H1 (cell line): ENCODE measurements around the gene CHAC2. TPM values are rescaled to one million over a fixed set of nuclear protein-coding genes. Genes with fewer than 3 reads are reported as not detected.

Experiments
- CTCF ChIA-PET: fragments of 300-600 bp; sonication (Branson Sonifier 250); formaldehyde crosslinking; loops from one replicate; lab custom pipeline; 2021; ENCODE audit not compliant: partially characterized antibody; lab: Charles Lee
- POLR2A ChIA-PET: fragments of 300-600 bp; sonication (Branson Sonifier 250); formaldehyde crosslinking; loops from one replicate; lab custom pipeline; 2021; ENCODE audit warnings: inconsistent platforms; ENCODE audit not compliant: partially characterized antibody; lab: Charles Lee
- DNase-seq, 2 experiments: peaks; one replicate each; pipeline versions ENCODE4 v3.0.0 to v3.0.0-alpha.2; 2010 to 2022; ENCODE audit warnings: low spot score in 2 of 2, low read depth in 1 of 2, mixed read lengths in 1 of 2
- FAIRE-seq: peaks from 2 replicates; lab custom pipeline; 2011; peaks lifted over from hg19 to GRCh38; lab: Jason Lieb, UNC
- H2AFZ ChIP-seq: 2 replicates; pipeline ENCODE4 v1.8.1; 2012; ENCODE audit warnings: low read length, inconsistent platforms
- H2AK5ac ChIP-seq: 2 replicates; pipeline ENCODE4 v1.6.1; 2013; ENCODE audit warnings: low read depth, low read length
- H2BK120ac ChIP-seq: replicated peaks from 2 replicates; pipeline ENCODE3; 2013; ENCODE audit warnings: low read depth, low read length, inconsistent platforms
- H2BK12ac ChIP-seq: 2 replicates; pipeline ENCODE4 v1.6.1; 2013; ENCODE audit warnings: low read depth, low read length
- H2BK15ac ChIP-seq: 2 replicates; pipeline ENCODE4 v1.6.1; 2013; ENCODE audit warnings: low read length
- H2BK20ac ChIP-seq: 2 replicates; pipeline ENCODE4 v1.6.1; 2013; ENCODE audit warnings: low read length
- H2BK5ac ChIP-seq: 2 replicates; pipeline ENCODE4 v1.6.1; 2013; ENCODE audit warnings: low read depth, low read length
- H3K14ac ChIP-seq: 2 replicates; pipeline ENCODE4 v1.6.1; 2013; ENCODE audit warnings: inconsistent platforms; ENCODE audit not compliant: insufficient read length
- H3K18ac ChIP-seq: 2 replicates; pipeline ENCODE4 v1.6.1; 2013; ENCODE audit warnings: low read length; ENCODE audit errors: extremely low read depth
- H3K23ac ChIP-seq: 2 replicates; pipeline ENCODE4 v1.6.1; 2013; ENCODE audit warnings: inconsistent platforms; ENCODE audit not compliant: insufficient read length
- H3K23me2 ChIP-seq: 2 replicates; pipeline ENCODE4 v1.6.1; 2013; ENCODE audit warnings: low read depth, low read length
- H3K27ac ChIP-seq: 2 replicates; pipeline ENCODE4 v1.6.1; 2011; ENCODE audit warnings: low read depth, low read length, inconsistent platforms
- H3K27me3 ChIP-seq, 4 experiments: replicated peaks in 1 of 4; 1 replicate in 1 of 4; 2 replicates in 3 of 4; pipeline versions ENCODE4 v1.6.1 to v1.8.1; 2011 to 2013; ENCODE audit warnings: low read length in 3 of 4, mild to moderate bottlenecking in 3 of 4, inconsistent platforms in 2 of 4, mixed read lengths in 2 of 4, moderate library complexity in 1 of 4; ENCODE audit not compliant: control insufficient read depth in 3 of 4, insufficient read depth in 3 of 4; ENCODE audit errors: extremely low read depth in 1 of 4
- H3K36me3 ChIP-seq, 4 experiments: 2 replicates each; pipeline versions ENCODE4 v1.6.1 to v1.8.1; 2011 to 2013; ENCODE audit warnings: mild to moderate bottlenecking in 4 of 4, low read length in 3 of 4, moderate library complexity in 2 of 4, control low read depth in 1 of 4, inconsistent platforms in 1 of 4; ENCODE audit not compliant: insufficient read depth in 4 of 4, control insufficient read depth in 2 of 4
- H3K4ac ChIP-seq: replicated peaks from 2 replicates; pipeline ENCODE3; 2013; ENCODE audit warnings: low read length, low read depth, mixed read lengths, inconsistent platforms; ENCODE audit not compliant: insufficient read length
- H3K4me1 ChIP-seq, 4 experiments: replicated peaks in 1 of 4; 1 replicate in 1 of 4; 2 replicates in 3 of 4; pipeline versions ENCODE4 v1.6.1 to v1.8.1; 2011 to 2013; ENCODE audit warnings: low read length in 3 of 4, inconsistent platforms in 2 of 4, mixed read lengths in 1 of 4; ENCODE audit not compliant: insufficient read depth in 4 of 4, control insufficient read depth in 3 of 4
- H3K4me2 ChIP-seq, 2 experiments: 2 replicates each; pipeline versions ENCODE4 v1.6.1 to v1.8.1; 2011 to 2013; ENCODE audit warnings: low read depth in 2 of 2, low read length in 2 of 2, control low read depth in 1 of 2, inconsistent platforms in 1 of 2, mild to moderate bottlenecking in 1 of 2; ENCODE audit not compliant: insufficient read depth in 1 of 2
- H3K4me3 ChIP-seq, 4 experiments: fragments of 200-600, 300-600 bp in 1 of 4; sonication (generic), shearing (Covaris generic), sonication (Bioruptor Twin) in 1 of 4; 2 replicates each; pipeline versions ENCODE4 v1.5.1 to v1.8.1; 2011 to 2016; ENCODE audit warnings: low read length in 4 of 4, low read depth in 3 of 4, control low read depth in 2 of 4, inconsistent platforms in 2 of 4, mild to moderate bottlenecking in 2 of 4, mixed read lengths in 1 of 4, moderate library complexity in 1 of 4; ENCODE audit not compliant: insufficient read depth in 2 of 4; ENCODE audit errors: extremely low read depth in 1 of 4
- H3K56ac ChIP-seq: replicated peaks from 2 replicates; pipeline ENCODE3; 2013; ENCODE audit warnings: low read depth, mild to moderate bottlenecking, mixed read lengths, low read length, inconsistent platforms; ENCODE audit not compliant: insufficient read length
- H3K79me1 ChIP-seq: 2 replicates; pipeline ENCODE4 v1.6.1; 2013; ENCODE audit warnings: low read depth, low read length, control low read depth
- H3K79me2 ChIP-seq, 2 experiments: 2 replicates each; pipeline versions ENCODE4 v1.6.1 to v1.8.1; 2012 to 2013; ENCODE audit warnings: low read length in 2 of 2, mild to moderate bottlenecking in 2 of 2, inconsistent platforms in 1 of 2; ENCODE audit not compliant: insufficient read depth in 2 of 2, control insufficient read depth in 1 of 2
- H3K9ac ChIP-seq, 4 experiments: replicated peaks in 1 of 4; 1 replicate in 1 of 4; 2 replicates in 3 of 4; pipeline versions ENCODE4 v1.6.1 to v1.8.1; 2011 to 2013; ENCODE audit warnings: low read depth in 3 of 4, low read length in 3 of 4, control low read depth in 2 of 4, mild to moderate bottlenecking in 2 of 4, moderate library complexity in 2 of 4, inconsistent platforms in 1 of 4; ENCODE audit errors: extremely low read depth in 1 of 4
- H3K9me3 ChIP-seq, 2 experiments: 2 replicates each; pipeline versions ENCODE4 v1.6.1 to v1.8.1; 2012 to 2013; ENCODE audit warnings: mild to moderate bottlenecking in 2 of 2, moderate library complexity in 2 of 2, control low read depth in 1 of 2, inconsistent platforms in 1 of 2, low read depth in 1 of 2, low read length in 1 of 2, mixed read lengths in 1 of 2; ENCODE audit not compliant: insufficient read depth in 2 of 2
- H4K20me1 ChIP-seq, 2 experiments: replicated peaks in 1 of 2; 2 replicates each; pipeline versions ENCODE3 to v1.8.1; 2011 to 2013; ENCODE audit warnings: inconsistent platforms in 2 of 2, low read length in 2 of 2, mild to moderate bottlenecking in 1 of 2; ENCODE audit not compliant: insufficient read depth in 2 of 2, control insufficient read depth in 1 of 2
- H4K5ac ChIP-seq: 2 replicates; pipeline ENCODE4 v1.6.1; 2013; ENCODE audit warnings: low read length, low read depth, mixed read lengths, inconsistent platforms; ENCODE audit not compliant: insufficient read length
- H4K8ac ChIP-seq: 2 replicates; pipeline ENCODE4 v1.8.0; 2013; ENCODE audit warnings: mild to moderate bottlenecking, moderate library complexity, low read length, inconsistent platforms; ENCODE audit not compliant: insufficient read depth; ENCODE audit errors: extremely low read depth
- H4K91ac ChIP-seq: replicated peaks from 2 replicates; pipeline ENCODE3; 2013; ENCODE audit warnings: low read length, mixed read lengths, inconsistent platforms; ENCODE audit not compliant: insufficient read length
- BACH1 ChIP-seq: IDR thresholded peaks from 2 replicates; pipeline ENCODE4 v1.6.1; 2012; ENCODE audit warnings: low read length, improper control_type of control experiment
- CBX8 ChIP-seq: fragments of 300-800, 300-1000 bp; sonication (generic); IDR thresholded peaks from 2 replicates; pipeline ENCODE4 v1.7.1; 2016; ENCODE audit warnings: low read depth, low read length, borderline replicate concordance
- GABPA ChIP-seq: IDR thresholded peaks from 2 replicates; pipeline ENCODE4 v1.6.1; 2011; ENCODE audit warnings: mild to moderate bottlenecking, low read length, moderate library complexity, borderline replicate concordance; ENCODE audit not compliant: insufficient read depth
- KDM4A ChIP-seq: IDR thresholded peaks from one replicate; pipeline ENCODE4 v1.7.1; 2012; ENCODE audit warnings: low read depth, mild to moderate bottlenecking, moderate library complexity, low read length, inconsistent platforms; ENCODE audit not compliant: severe bottlenecking
- MAFK ChIP-seq: IDR thresholded peaks from 2 replicates; pipeline ENCODE4 v1.6.1; 2012; ENCODE audit warnings: low read depth, mild to moderate bottlenecking, improper control_type of control experiment, low read length
- NRF1 ChIP-seq: IDR thresholded peaks from 2 replicates; pipeline ENCODE4 v1.6.1; 2011; ENCODE audit warnings: mild to moderate bottlenecking, low read depth, low read length, improper control_type of control experiment
- POLR2AphosphoS5 ChIP-seq: IDR thresholded peaks from 2 replicates; pipeline ENCODE4 v1.6.1; 2011; ENCODE audit warnings: low read depth, low read length
- RXRA ChIP-seq: IDR thresholded peaks from 2 replicates; pipeline ENCODE4 v1.6.1; 2011; ENCODE audit warnings: low read depth, mild to moderate bottlenecking, low read length, moderate library complexity; ENCODE audit not compliant: insufficient read depth
- SRF ChIP-seq: IDR thresholded peaks from 2 replicates; pipeline ENCODE4 v1.6.1; 2011; ENCODE audit warnings: mild to moderate bottlenecking, low read depth, low read length, moderate library complexity
- SUZ12 ChIP-seq: fragments of 200-600 bp; sonication (generic); IDR thresholded peaks from 2 replicates; pipeline ENCODE4 v1.6.1; 2012; ENCODE audit warnings: mild to moderate bottlenecking, inconsistent platforms, low read length, moderate library complexity, mixed read lengths
- ZNF274 ChIP-seq: IDR thresholded peaks from 2 replicates; pipeline ENCODE4 v1.7.0; 2012; ENCODE audit warnings: low read length, borderline replicate concordance; ENCODE audit errors: extremely low read depth
- polyA plus RNA-seq, 7 experiments: library from polyadenylated mRNA; depleted of rRNA in 3 of 7; stranded (reverse) in 5 of 7; unstranded in 2 of 7; fragments of >200 nt in 5 of 7; fragments of 200-250 nt in 2 of 7; gene quantifications; 1 replicate in 5 of 7; 2 replicates in 1 of 7; 4 replicates in 1 of 7; pipeline versions ENCODE4 v1.2.1 to v1.2.3, GENCODE V29; 2011 to 2013; ENCODE audit warnings: missing spikeins in 2 of 7, mixed read lengths in 2 of 7
- total RNA-seq: library from RNA; stranded (reverse); fragmentation: NEBNext Ultra II Directional; extraction: Animal tissue kit (Norgen Biotek cat#: 25700); gene quantifications from 2 replicates; pipeline ENCODE4 v1.2.1, GENCODE V29; 2021
- TF ChIP-seq, protein P1 (sequence below): IDR thresholded peaks from 2 replicates; pipeline ENCODE4 v1.6.1; 2012; ENCODE audit warnings: inconsistent platforms

CHAC2 gene
- total and polyA plus RNA-seq, 2 of the 8 experiments (the other 6 are each of a cell fraction or from before 2014, with no cell fraction given): 5.4 to 11.2 TPM

DNA sequence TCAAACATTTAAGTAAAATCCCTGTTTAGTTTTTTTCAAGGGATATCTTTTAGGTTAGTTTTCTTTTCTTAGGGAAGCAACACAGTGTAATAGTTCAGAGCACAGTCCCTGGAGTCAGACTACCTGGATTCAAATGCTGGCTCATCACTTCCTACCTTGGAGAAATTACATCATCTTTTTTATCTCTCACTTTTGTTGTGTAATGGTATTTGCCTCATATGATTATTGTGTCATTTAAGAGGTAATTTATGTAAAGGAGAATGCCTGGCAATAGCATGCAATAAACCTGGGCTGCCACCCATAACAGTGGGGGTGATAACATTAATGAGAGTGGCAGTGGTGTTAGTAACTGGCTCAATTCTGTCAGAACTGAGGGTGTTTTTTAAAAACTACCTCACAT is 45.5 kb downstream of the CHAC2 start:
- Histone ChIP-seq H2BK120ac (no peak overlapping the region), H3K23me2 (no peaks in the 10 kb centered on the region)
- TF ChIP-seq POLR2AphosphoS5 (no peak), GABPA (no peak), SUZ12 (no peak), RXRA (no peak), CBX8 (no peak), KDM4A (no peak), SRF (no peak), BACH1 (no peak), NRF1 (no peak), MAFK (no peak), ZNF274 (no peak)
- TF ChIP-seq, protein P1, sequence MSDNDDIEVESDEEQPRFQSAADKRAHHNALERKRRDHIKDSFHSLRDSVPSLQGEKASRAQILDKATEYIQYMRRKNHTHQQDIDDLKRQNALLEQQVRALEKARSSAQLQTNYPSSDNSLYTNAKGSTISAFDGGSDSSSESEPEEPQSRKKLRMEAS: no peak
- TF ChIP-seq, all 59 proteins: peak for 0
- Histone ChIP-seq H2AK5ac (no peak overlapping the region), H2AFZ (no peak overlapping the region), H3K56ac (no peak overlapping the region), H3K27ac (no peak overlapping the region), H3K36me3 (peaks cover 5 to 45% (median 6%) of the 10 kb centered on the region in 4 experiments; a peak in 7 of 8 replicates), H4K8ac (no peak overlapping the region), H3K4me2 (no peak overlapping the region), H2BK5ac (no peak overlapping the region), H3K18ac (no peak overlapping the region), H3K4me1 (no peaks in the 10 kb centered on the region), H2BK20ac (no peak overlapping the region), H3K27me3 (no peaks in the 10 kb centered on the region), H2BK12ac (no peak overlapping the region), H3K14ac (no peak overlapping the region), H3K79me1 (no peaks in the 10 kb centered on the region), H4K20me1 (no peaks in the 10 kb centered on the region), H3K79me2 (no peaks in the 10 kb centered on the region), H3K9ac (no peak overlapping the region), H3K4ac (no peak overlapping the region), H3K9me3 (no peaks in the 10 kb centered on the region), H2BK15ac (no peak overlapping the region), H3K4me3 (no peak overlapping the region), H4K5ac (no peak overlapping the region), H4K91ac (no peak overlapping the region), H3K23ac (no peak overlapping the region)
- POLR2A ChIA-PET: no interaction called here
- DNase-seq: no peak
- FAIRE-seq: no peak
- CTCF ChIA-PET: no interaction called here
